Measurements from ENCODE around the gene KCTD7.
"Not testable (repeated sequence)": the region's sequence is repeated elsewhere in the genome, so short reads cannot be mapped to it uniquely, and the experiment has no call there.

KCTD7 gene

GRCh38 chr7:66681491-66682349 is 53.0 kb downstream of the KCTD7 start:
- Mint-ChIP-seq H3K27me3 (no peaks in the 10 kb centered on the region), H3K4me1 (peaks cover 58% of the 10 kb centered on the region), H3K27ac (peak overlapping the region; percentile 94 to 95), H3K9me3 (no peaks in the 10 kb centered on the region), H3K4me3 (peak overlapping the region; percentile 95)
- peak; percentile 94 to 95 for DNase-seq
- peak; percentile 99 for ATAC-seq

- peak; percentile 7 to 10 for DNase-seq
- peak overlapping the region; percentile 95 for H3K4me3 Mint-ChIP-seq
- H3K27me3 Mint-ChIP-seq, result no peaks in the 10 kb centered on the region
- H3K9me3 Mint-ChIP-seq, result no peaks in the 10 kb centered on the region
- peaks cover 58% of the 10 kb centered on the region for H3K4me1 Mint-ChIP-seq
- H3K27ac Mint-ChIP-seq, result peak overlapping the region; percentile 86 to 90
- ATAC-seq, result peak; percentile 51
These were observed 53.8 kb downstream of the KCTD7 start for GRCh38 chr7:66682350-66683093.

GRCh38 chr7:66683094-66683769 is 54.6 kb downstream of the KCTD7 start:
- not testable (repeated sequence) for H3K9me3 Mint-ChIP-seq, H3K27ac Mint-ChIP-seq, ATAC-seq, H3K27me3 Mint-ChIP-seq
- H3K4me1 Mint-ChIP-seq, result peaks cover 53% of the 10 kb centered on the region
- H3K4me3 Mint-ChIP-seq, result peak overlapping the region; percentile 95
- DNase-seq, result peak in 1 of 2 donors; percentile 4

GRCh38 chr7:66683770-66684123 is 55.1 kb downstream of the KCTD7 start:
- no peak for ATAC-seq
- peaks cover 50% of the 10 kb centered on the region for H3K4me1 Mint-ChIP-seq
- no peak overlapping the region for H3K4me3 Mint-ChIP-seq
- DNase-seq, result no peak
- H3K9me3 Mint-ChIP-seq, result peaks cover 7 to 12% of the 10 kb centered on the region in 2 donors
- H3K27me3 Mint-ChIP-seq, result no peaks in the 10 kb centered on the region
- H3K27ac Mint-ChIP-seq, result no peak overlapping the region

- DNase-seq, H3K27ac Mint-ChIP-seq, H3K27me3 Mint-ChIP-seq, ATAC-seq, H3K4me3 Mint-ChIP-seq: not testable (repeated sequence)
- Mint-ChIP-seq H3K4me1 (peaks cover 33% of the 10 kb centered on the region), H3K9me3 (peaks cover 7 to 12% of the 10 kb centered on the region in 2 donors)
These were observed 57.0 kb downstream of the KCTD7 start for GRCh38 chr7:66685663-66686062.

- Mint-ChIP-seq H3K4me1 (peaks cover 23% of the 10 kb centered on the region), H3K27me3 (no peaks in the 10 kb centered on the region), H3K27ac (no peak overlapping the region), H3K4me3 (no peak overlapping the region), H3K9me3 (peaks cover 7 to 12% of the 10 kb centered on the region in 2 donors)
- ATAC-seq (no peak), DNase-seq (no peak)
These were observed 58.5 kb downstream of the KCTD7 start for GRCh38 chr7:66687186-66687585.

GRCh38 chr7:66687672-66688071 is 59.0 kb downstream of the KCTD7 start:
- H3K4me3 Mint-ChIP-seq, DNase-seq, H3K27me3 Mint-ChIP-seq, ATAC-seq, H3K27ac Mint-ChIP-seq: not testable (repeated sequence)
- peaks cover 7 to 12% of the 10 kb centered on the region in 2 donors for H3K9me3 Mint-ChIP-seq
- H3K4me1 Mint-ChIP-seq, result peaks cover 22% of the 10 kb centered on the region

- H3K27ac Mint-ChIP-seq, result no peak overlapping the region
- no peaks in the 10 kb centered on the region for H3K27me3 Mint-ChIP-seq
- ATAC-seq, result no peak
- peaks cover 7 to 12% of the 10 kb centered on the region in 2 donors for H3K9me3 Mint-ChIP-seq
- H3K4me1 Mint-ChIP-seq, result peaks cover 8% of the 10 kb centered on the region
- no peak overlapping the region for H3K4me3 Mint-ChIP-seq
- no peak for DNase-seq
These were observed 60.4 kb downstream of the KCTD7 start for GRCh38 chr7:66689081-66689480.

- Mint-ChIP-seq H3K4me1 (peaks cover 4% of the 10 kb centered on the region), H3K27ac (no peak overlapping the region), H3K27me3 (no peaks in the 10 kb centered on the region), H3K4me3 (no peak overlapping the region), H3K9me3 (peaks cover 2 to 4% of the 10 kb centered on the region in 2 donors)
- DNase-seq (no peak), ATAC-seq (no peak)
These were observed 64.7 kb downstream of the KCTD7 start for GRCh38 chr7:66693331-66693730.

Data from stimulated activated naive CD8-positive, alpha-beta T cell treated with anti-CD3 and anti-CD28 coated beads, Interleukin-15, amount 100 ng/mL, for 72 hours (primary cell).